GM18870 (cell line): ENCODE data around the gene ZNF626.
"Not testable (repeated sequence)": the region's sequence is repeated elsewhere in the genome, so short reads cannot be mapped to it uniquely, and the experiment has no call there.

Experiments used
- ATAC-seq: cut with Tn5 transposase; IDR thresholded peaks from one replicate; pipeline ENCODE4 v1.9.1; 2021; ENCODE audit warnings: moderate library complexity; ENCODE audit not compliant: unreplicated experiment

Gene ZNF626

DNA sequence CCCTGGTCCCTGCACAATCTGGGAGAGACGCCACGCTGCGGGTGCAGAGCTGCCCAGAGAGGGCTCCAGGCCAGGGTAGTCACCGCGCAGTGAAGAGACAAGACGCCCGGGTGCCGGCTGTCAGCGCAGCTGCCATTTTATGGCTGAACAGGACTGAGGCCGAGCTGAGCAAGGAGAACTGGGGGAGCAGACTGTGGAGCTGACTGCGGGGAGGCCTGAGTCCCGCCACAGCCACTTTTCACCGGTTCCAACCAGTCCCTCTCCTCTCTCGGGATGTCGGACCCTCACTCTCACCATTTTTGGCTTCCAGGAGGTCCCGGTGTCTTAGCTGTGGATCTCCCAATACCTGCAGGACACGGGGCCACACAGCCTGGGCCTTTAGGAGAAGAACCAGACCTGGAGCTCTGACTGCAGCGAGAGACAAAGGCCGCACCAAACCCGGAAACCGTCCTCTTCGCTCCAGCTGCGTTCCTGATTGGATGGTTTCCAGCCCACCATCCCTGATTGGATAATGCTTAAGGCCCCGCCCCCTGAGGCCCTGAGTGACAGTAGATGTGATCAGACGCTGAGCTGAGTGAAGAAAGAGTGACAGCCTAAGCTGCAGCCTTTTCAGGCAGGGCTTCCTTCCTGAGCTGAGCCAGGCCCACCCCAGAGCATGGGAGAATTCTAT is at the start of gene ZNF626:
ZNF626 (minus strand) TSS at position 422 of the 670 bp plus-strand sequence; CDS start at position 297, 125 bp downstream.
- ATAC-seq: peak; percentile 80

DNA sequence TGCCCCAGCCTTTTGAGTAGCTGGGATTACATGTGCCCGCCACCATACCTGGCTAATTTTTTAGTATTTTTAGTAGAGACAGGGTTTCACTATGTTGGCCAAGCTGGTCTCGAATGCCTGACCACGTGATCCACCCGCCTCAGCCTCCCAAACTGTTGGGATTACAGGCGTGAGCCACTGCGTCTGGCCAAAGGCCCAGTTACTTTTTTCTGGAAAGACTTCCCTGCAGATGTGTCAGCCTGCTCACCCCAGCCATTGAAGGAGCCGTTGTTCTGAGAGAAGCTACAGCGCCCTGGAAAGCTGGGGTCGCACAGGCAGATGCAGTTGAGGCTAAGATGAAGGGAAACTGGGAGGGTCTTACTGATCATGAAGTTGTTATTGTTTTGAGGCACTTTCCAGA is 7.9 kb upstream of the ZNF626 start:
- ATAC-seq: no peak

DNA sequence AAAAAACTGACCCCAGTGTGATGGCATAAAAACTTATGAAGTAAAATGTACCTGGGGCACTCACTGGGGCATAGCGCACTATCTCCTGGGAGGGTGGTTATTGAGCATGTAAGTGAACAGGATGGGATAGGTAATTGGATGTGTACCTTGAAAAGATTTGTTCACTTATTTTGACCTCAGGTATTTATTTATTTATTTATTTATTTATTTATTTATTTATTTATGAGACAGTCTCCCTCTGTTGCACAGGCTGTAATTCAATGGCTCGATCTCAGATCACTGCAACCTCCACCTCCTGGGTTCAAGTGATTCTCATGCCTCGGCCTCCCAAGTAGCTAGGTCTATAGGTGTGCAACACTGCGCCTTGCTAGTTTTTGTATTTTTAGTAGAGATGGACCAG is 5.9 kb upstream of the ZNF626 start:
- ATAC-seq: no peak

DNA sequence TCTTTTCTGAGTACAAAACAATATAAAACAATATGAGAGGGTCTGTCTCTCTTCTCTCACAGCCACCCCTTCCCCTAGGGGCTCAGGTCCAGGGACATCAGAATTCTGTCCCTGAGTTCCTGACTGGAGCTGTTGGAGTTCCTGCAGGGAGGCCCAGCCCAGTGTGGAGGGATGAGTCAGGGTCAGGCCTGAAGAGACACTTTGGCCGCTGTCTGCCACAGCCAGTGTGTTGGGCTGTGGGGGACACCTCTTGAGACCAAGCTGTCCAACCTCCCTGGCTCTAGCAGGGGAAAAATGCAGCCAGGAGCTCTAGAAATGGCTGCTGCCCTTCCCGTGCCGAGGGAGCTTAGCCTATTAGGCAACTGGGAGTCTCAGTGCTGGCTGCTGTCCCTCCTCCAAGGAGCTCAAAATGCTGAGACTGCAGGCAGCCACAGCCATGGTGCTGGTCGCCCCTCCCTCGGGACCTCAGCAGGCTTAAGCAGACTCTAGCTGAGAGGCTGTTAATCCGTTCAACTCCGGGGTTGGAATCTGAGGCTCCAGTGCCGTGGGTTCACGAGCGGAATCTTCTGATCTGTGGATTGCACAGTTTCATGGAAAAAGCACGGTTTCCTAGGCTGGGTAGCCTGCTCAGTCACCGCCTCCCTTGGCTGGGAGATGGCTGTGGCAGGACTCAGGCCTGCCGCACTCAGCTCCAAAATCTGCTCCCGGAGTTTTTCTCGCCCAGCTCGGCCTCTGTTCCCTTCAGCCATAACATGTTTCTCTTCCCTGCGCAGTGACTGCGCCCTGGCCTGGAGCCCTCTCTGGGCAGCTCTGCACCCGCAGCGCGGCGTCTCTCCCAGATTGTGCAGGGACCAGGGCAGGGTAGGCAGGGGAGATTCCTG is 3.8 kb upstream of the ZNF626 start:
- no peak for ATAC-seq

DNA sequence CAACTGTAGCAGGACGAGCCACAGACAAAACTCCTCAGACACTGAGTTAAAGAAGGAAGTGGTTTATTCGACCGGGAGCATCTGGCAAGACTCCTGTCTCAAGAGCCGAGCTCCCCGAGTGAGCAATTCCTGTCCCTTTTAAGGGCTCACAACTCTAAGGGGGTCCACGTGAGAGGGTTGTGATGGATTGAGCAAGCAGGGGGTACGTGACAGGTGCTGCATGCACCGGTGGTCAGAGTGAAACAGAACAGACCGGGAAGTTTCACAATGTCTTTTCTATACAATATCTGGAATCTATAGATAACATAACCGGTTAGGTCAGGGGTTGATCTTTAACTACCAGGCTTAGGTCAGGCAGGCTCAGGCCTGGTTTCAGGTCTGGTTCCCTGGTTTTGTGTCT is 3.1 kb upstream of the ZNF626 start:
- not testable (repeated sequence) for ATAC-seq

DNA sequence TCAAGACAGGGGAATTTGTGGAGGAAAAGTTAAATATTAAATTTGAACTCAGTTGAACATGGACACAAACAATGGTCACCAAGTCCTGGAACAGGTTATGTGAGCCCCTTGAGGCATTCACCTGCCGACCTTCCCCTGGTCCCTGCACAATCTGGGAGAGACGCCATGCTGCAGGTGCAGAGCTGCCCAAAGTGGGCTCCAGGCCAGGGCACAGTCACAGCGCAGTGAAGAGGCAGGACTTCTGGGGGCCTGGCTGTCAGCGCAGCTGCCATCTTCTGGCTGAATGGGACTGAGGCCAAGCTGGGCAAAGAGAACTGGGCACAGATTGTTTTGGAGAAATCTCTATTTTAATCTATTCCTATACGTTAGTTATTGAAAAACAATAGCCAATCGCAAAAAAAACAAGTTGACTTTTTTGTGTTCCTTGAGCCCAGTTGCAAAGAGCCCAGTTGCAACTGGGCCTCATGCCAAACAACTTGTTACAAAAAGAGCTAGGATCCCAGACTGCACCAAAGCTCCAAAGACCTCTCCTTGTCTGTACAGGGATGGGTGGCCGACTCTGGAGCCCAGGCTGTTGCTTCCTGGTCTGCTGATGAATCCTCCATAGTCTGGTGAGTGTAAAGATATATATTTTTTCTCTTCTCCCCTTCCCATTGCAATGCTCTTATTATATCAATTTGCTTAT is 1.2 kb upstream of the ZNF626 start:
- no peak for ATAC-seq

DNA sequence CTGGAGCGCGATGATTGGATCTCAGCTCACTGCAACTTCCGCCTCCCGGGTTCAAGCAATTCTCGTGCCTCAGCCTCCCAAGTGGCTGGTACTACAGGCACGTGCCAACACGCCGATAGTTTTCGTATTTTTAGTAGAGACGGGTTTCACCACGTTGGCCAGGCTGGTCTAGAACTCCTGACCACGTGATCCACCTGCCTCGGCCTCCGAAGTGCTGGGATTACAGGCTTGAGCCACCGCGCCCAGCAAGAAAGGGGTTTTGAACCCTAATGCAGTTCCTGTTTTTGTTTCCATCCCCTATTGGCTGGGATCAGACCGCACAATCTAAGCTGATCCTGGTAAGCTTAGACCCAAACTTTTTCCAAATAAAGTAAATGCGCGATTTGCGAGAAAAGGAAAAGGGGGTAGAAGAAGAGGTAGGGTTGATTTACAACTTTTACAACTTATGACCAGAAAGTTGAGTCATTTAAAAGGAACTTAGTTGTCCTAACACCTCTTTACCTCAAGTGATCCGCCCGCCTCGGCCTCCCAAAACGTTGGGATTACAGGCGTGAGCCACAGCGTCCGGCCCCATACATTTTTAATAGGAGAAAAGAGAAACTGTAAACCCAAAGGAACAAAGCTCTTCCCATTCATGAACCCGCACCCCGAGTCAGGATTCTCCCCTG is 764 bp downstream of the ZNF626 start:
- no peak for ATAC-seq

DNA sequence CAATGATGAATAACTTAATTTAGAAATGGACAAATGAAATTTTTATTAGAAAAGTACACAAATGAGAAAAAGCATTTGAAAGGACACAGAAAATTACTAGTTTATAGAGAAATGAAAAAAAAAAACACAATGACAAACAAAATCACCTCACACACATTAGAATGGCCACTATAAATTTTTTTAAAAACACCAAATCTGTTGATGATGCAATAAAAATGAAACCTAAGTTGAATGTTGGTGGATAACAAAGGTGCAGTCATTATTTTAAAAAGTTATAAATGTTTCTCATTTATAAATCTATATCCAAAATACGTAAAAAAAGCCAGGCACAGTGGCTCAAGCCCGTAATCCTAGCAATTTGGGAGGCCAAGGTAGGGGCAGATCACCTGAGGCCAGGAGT is 20.8 kb downstream of the ZNF626 start:
- no peak for ATAC-seq

DNA sequence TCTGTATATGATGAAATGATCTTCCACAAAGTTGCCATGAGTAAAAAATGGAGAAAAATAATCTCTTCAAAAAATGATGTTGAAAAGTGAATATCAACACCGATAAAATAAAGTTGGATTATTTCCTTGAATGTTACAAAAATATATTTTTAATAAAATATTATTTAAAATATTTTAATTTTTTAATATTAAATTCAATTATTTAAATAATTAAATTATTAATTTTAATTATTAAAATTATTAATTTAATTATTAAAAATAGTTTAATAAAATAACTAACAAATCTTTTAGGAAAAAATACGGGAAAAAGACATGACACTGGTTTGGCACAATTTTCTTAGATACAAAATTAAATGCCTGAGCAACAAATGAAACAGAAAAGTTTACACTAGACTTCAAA is 21.3 kb downstream of the ZNF626 start:
- ATAC-seq: no peak

DNA sequence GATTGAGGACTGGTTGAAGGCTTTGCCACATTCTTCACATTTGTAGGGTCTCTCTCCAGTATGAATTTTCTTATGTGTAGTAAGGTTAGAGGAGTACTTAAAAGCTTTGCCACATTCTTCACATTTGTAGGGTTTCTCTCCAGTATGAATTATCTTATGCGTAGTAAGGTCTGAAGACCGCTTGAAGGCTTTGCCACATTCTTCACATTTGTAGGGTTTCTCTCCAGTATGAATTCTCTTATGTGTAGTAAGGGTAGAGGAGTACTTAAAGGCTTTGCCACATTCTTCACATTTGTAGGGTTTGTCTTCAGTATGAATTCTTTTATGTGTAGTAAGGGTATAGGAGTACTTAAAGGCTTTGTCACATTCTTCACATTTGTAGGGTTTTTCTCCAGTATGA is 36.8 kb downstream of the ZNF626 start:
- ATAC-seq: not testable (repeated sequence)

DNA sequence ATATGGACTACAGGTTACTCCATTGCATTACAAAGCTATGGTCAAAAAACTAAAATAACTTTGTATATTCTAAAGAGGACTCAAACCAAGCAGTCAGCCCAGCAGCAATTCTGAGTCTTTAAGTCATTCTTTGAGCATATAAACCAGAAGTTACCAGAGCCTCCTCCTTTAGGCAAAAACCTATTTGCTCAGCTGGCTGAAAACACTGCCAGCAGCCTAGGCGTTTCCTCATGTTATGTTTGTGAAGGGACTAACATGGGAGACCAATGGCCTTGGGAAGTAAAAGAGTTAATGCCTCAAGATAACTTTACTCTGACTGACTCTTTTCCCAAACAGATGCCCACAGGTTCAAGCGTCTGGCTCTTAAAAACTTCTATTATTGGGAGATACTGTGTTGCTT is 45.3 kb downstream of the ZNF626 start:
- no peak for ATAC-seq

DNA sequence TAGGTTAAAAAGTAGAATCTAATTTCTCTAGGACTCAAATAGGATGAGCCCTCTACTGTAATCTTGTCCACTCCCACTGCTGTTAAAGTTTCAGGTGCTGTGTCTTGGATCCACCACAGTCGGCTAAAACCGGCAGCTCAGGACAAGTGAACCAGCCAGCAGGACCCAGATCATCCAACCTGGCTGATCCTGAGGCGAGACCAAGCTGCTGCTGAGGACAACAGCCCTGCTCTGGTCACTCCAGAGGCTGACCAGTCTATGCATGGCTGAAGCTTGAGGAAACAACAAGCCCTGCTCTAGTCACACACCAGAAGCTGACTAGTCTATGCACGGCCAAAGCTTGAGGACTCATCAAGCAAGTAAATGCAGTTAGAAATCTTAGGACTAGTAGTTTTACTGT is 46.4 kb downstream of the ZNF626 start:
- ATAC-seq: not testable (repeated sequence)

DNA sequence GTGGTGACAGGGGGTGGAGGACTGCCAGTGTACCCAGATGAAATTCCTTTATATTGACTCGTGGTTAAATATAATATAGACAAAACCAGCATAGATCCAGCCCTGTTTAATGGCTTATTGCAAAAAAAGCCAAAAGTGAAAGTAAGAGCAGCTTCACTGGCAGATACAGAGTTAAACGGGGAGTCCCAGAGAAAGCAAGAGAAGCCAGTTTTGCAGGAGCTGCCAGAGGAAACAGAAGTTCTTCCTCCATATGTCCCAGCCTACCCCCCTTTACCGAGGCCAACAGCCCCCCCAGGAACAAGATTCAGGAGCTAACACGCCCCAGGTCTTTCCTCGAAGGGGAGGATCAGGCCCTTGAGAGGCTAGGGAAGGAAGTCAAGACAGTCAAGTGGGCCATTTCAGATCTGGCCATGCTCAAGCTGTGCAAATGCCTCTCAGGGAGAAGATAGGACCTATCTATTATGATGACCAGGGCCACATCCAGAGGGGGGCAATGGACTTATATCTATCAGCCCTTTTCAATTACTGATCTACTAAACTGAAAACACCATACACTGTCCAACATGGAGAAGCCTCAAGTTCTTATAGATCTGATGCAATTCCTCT is 48.6 kb downstream of the ZNF626 start:
- ATAC-seq: no peak

DNA sequence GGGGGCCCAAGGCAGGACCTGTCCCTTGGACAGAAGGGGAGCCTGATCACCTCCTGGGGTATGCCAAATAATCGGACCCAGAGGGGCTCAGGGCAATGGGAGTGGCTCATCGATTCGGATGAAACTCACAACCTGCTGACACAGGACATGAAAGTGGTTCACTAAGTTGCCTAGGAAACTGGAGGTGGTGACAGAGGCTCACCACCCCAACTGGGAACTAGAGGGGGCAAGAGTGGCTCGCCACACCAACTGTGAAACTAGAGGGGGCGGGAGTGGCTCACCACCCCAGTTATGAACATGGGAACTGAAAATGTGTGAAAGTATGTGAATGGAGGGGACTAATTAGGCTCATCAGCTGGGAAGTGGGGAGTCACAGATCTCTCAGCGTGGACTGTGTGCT is 49.5 kb downstream of the ZNF626 start:
- no peak for ATAC-seq

DNA sequence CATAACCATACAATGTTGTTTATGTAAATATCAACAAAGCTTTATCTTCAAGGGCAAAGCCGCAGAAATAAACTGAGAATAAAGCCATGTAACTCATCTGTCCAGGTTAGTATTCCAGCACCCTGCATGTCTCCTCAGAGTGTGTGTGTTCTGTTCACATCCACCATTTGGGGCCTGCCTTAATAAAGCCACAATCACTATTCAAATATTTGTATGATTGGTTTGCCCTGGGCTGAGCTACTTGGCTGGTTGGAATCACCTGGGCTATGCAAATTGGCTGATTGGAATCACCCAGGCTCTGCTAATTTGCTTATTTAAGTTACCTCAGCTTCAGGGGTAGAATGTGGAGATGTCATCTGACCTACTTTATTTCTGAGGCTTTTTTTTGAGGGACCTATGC is 53.4 kb downstream of the ZNF626 start:
- ATAC-seq: no peak
